ENCODE results near the gene BRSK2. TPM values are rescaled to one million over a fixed set of nuclear protein-coding genes. Genes with fewer than 3 reads are reported as not detected.

The BRSK2 gene
- total and polyA plus RNA-seq, 2 donors from 2014 or later = 0.43 to 1.2 TPM

DNA sequence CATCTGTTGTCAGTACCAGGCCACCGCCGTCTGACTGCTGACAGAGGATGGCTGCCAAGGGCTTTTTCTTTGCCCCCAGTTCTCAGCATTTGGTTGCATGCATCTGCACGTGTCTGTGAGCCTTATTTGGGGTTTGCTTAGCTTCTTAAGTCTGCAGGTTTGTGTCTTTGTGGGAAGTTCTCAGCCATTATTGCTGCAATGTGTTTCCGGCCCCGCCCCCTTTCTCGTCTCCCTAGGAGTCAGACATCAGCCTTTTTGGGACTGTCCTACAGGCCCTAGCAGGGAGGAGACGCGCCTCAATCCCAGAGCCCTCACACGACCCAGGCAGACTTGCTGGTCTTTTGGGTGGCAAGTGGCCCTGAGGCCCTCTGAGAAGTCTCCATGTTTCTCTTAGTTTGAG, 88.8 kb downstream of the BRSK2 start:
- peaks cover 0 to 7% (median 0%) of the 10 kb centered on the region in 3 donors for H3K4me1 ChIP-seq (ENCODE audit: control insufficient read depth in 2 of 3, insufficient read depth in 2 of 3, low read depth in 1 of 3, low read length in 3 of 3)
- no peak overlapping the region for H3K9ac ChIP-seq (ENCODE audit: low read length in 3 of 3)
- TF ChIP-seq, protein P1, sequence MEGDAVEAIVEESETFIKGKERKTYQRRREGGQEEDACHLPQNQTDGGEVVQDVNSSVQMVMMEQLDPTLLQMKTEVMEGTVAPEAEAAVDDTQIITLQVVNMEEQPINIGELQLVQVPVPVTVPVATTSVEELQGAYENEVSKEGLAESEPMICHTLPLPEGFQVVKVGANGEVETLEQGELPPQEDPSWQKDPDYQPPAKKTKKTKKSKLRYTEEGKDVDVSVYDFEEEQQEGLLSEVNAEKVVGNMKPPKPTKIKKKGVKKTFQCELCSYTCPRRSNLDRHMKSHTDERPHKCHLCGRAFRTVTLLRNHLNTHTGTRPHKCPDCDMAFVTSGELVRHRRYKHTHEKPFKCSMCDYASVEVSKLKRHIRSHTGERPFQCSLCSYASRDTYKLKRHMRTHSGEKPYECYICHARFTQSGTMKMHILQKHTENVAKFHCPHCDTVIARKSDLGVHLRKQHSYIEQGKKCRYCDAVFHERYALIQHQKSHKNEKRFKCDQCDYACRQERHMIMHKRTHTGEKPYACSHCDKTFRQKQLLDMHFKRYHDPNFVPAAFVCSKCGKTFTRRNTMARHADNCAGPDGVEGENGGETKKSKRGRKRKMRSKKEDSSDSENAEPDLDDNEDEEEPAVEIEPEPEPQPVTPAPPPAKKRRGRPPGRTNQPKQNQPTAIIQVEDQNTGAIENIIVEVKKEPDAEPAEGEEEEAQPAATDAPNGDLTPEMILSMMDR (IDR thresholded peaks at IDR 0.05; ENCODE audit: borderline replicate concordance, extremely low read depth, insufficient read depth) = no peak
- H3K27ac ChIP-seq (ENCODE audit: low read depth in 2 of 2, low read length in 2 of 2) = no peak overlapping the region
- peaks cover 0 to 47% (median 19%) of the 10 kb centered on the region in 3 donors for H3K36me3 ChIP-seq (ENCODE audit: control insufficient read depth in 2 of 3, insufficient read depth in 3 of 3, low read length in 3 of 3)
- DNase-seq (peak in 1 of 5 donors; percentile 16), FAIRE-seq (no peak)
- no peaks in the 10 kb centered on the region for H3K27me3 ChIP-seq (ENCODE audit: control insufficient read depth, insufficient read depth, low read length)
- intact Hi-C loops (cut with DNase I) = no loop called here
- H3K9me3 ChIP-seq (ENCODE audit: control insufficient read depth in 2 of 3, insufficient read depth in 1 of 3, low read length in 3 of 3) = no peaks in the 10 kb centered on the region
- no peak overlapping the region for H3K4me3 ChIP-seq (ENCODE audit: low read length in 3 of 3)

DNA sequence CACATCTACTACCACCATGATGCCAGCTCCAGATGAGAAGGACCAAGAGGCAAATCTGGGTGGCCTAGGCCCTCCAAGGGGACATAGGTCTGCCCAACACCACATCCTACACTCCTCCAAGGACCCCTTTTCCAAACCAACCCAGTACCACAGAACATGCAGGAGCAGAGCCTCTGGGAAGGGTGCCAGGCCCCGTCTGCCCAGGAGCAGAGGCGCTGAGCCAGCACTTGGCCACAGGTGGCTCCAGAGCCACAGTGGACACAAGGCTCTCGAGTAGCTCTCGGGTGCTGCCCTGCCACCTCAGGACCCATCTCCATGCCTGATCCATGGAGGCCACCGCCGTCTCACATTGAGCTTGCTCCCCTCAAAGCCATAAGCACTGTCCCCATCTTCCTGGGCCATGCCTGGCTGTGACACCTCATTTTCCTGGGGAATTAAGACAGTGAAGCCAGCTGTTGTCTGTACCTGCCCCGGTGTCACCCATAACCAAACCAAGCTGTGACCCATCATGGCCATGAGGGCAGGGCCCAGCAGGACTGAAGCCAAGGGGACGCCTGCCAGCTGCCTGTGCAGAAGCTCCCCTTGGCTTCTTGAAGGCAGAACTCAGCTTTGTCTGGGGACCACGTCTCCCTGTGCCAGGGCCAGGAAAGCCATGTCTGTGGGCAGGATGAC, 89.4 kb downstream of the BRSK2 start:
- intact Hi-C loops (cut with DNase I) = no loop called here
- peaks cover 0 to 9% (median 0%) of the 10 kb centered on the region in 3 donors for H3K4me1 ChIP-seq (ENCODE audit: control insufficient read depth in 2 of 3, insufficient read depth in 2 of 3, low read depth in 1 of 3, low read length in 3 of 3)
- H3K27me3 ChIP-seq (ENCODE audit: control insufficient read depth, insufficient read depth, low read length) = no peaks in the 10 kb centered on the region
- FAIRE-seq = no peak
- no peak overlapping the region for H3K9ac ChIP-seq (ENCODE audit: low read length in 3 of 3)
- H3K27ac ChIP-seq (ENCODE audit: low read depth in 2 of 2, low read length in 2 of 2) = no peak overlapping the region
- DNase-seq = peak in 1 of 5 donors; percentile 11
- TF ChIP-seq, protein P1 (IDR thresholded peaks at IDR 0.05; ENCODE audit: borderline replicate concordance, extremely low read depth, insufficient read depth) = no peak
- H3K9me3 ChIP-seq (ENCODE audit: control insufficient read depth in 2 of 3, insufficient read depth in 1 of 3, low read length in 3 of 3) = no peaks in the 10 kb centered on the region
- H3K4me3 ChIP-seq (ENCODE audit: low read length in 3 of 3) = no peak overlapping the region
- H3K36me3 ChIP-seq (ENCODE audit: control insufficient read depth in 2 of 3, insufficient read depth in 3 of 3, low read length in 3 of 3) = peaks cover 0 to 41% (median 19%) of the 10 kb centered on the region in 3 donors

DNA sequence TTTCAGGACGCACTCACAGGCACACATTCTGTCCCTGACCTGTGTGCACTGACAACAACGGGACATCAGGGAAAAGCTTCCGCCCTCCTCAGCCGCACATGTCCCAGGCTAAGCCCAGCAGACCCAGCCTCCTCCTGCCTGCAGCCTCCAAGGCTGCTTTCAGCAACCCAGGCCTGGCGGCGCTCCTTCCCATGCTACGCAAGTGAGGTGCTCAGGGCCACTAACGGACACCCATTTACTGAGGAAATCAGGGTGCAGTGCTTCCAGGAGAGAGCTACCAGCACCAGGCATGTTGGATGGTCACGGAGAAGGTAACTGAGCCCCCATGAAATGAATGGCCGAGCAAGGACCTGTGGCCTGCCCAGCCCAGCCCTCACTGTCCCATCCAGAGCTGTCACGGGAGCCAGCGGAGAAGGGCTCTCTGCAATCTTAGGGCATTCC, 90.0 kb downstream of the BRSK2 start:
- H3K4me3 ChIP-seq (ENCODE audit: low read length in 3 of 3) = no peak overlapping the region
- no peak overlapping the region for H3K9ac ChIP-seq (ENCODE audit: low read length in 3 of 3)
- intact Hi-C loops (cut with DNase I) = no loop called here
- no peaks in the 10 kb centered on the region for H3K27me3 ChIP-seq (ENCODE audit: control insufficient read depth, insufficient read depth, low read length)
- H3K9me3 ChIP-seq (ENCODE audit: control insufficient read depth in 2 of 3, insufficient read depth in 1 of 3, low read length in 3 of 3) = no peaks in the 10 kb centered on the region
- TF ChIP-seq, protein P1 (IDR thresholded peaks at IDR 0.05; ENCODE audit: borderline replicate concordance, extremely low read depth, insufficient read depth) = no peak
- peaks cover 0 to 9% (median 0%) of the 10 kb centered on the region in 3 donors for H3K4me1 ChIP-seq (ENCODE audit: control insufficient read depth in 2 of 3, insufficient read depth in 2 of 3, low read depth in 1 of 3, low read length in 3 of 3)
- H3K36me3 ChIP-seq (ENCODE audit: control insufficient read depth in 2 of 3, insufficient read depth in 3 of 3, low read length in 3 of 3) = peaks cover 0 to 39% (median 19%) of the 10 kb centered on the region in 3 donors
- no peak overlapping the region for H3K27ac ChIP-seq (ENCODE audit: low read depth in 2 of 2, low read length in 2 of 2)
- no peak for DNase-seq
- no peak for FAIRE-seq
